ENCODE results near the gene CCDC138. TPM values are rescaled to one million over a fixed set of nuclear protein-coding genes. Genes with fewer than 3 reads are reported as not detected.
"Not testable (repeated sequence)": the region's sequence is repeated elsewhere in the genome, so short reads cannot be mapped to it uniquely, and the experiment has no call there.

CCDC138 gene, protein sequence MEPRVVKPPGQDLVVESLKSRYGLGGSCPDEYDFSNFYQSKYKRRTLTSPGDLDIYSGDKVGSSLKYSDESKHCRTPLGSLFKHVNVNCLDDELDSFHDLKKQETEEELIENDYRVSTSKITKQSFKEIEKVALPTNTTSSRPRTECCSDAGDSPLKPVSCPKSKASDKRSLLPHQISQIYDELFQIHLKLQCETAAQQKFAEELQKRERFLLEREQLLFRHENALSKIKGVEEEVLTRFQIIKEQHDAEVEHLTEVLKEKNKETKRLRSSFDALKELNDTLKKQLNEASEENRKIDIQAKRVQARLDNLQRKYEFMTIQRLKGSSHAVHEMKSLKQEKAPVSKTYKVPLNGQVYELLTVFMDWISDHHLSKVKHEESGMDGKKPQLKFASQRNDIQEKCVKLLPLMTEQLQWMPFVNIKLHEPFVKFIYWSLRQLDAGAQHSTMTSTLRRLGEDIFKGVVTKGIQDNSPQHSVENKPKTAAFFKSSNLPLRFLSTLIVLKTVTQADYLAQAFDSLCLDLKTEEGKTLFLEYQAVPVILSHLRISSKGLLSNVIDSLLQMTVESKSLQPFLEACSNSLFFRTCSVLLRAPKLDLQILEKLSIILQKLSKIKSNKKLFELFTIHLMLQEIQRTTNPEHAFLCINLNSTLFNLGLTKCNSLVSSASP
- 25.5 and 25.8 TPM in 2 replicates for total RNA-seq (2021)
- percentile 91 among the genes with signal in this experiment for Bru-seq, nascent RNA
- BruChase-seq, experiment 1, labeled RNA remaining after a 2-hour chase, result percentile 90 among the genes with signal in this experiment
- BruChase-seq, experiment 2, labeled RNA remaining after a 6-hour chase, result percentile 88 among the genes with signal in this experiment
- long read RNA-seq, transcript CCDC138-201 (15 exons, 2,383 nt), result major isoform, 9 of 44 reads
- long read RNA-seq, partial matches to known transcripts, result 5 of 44 reads
- long read RNA-seq, other reads (novel, unspliced or antisense), result 25 of 44 reads

DNA sequence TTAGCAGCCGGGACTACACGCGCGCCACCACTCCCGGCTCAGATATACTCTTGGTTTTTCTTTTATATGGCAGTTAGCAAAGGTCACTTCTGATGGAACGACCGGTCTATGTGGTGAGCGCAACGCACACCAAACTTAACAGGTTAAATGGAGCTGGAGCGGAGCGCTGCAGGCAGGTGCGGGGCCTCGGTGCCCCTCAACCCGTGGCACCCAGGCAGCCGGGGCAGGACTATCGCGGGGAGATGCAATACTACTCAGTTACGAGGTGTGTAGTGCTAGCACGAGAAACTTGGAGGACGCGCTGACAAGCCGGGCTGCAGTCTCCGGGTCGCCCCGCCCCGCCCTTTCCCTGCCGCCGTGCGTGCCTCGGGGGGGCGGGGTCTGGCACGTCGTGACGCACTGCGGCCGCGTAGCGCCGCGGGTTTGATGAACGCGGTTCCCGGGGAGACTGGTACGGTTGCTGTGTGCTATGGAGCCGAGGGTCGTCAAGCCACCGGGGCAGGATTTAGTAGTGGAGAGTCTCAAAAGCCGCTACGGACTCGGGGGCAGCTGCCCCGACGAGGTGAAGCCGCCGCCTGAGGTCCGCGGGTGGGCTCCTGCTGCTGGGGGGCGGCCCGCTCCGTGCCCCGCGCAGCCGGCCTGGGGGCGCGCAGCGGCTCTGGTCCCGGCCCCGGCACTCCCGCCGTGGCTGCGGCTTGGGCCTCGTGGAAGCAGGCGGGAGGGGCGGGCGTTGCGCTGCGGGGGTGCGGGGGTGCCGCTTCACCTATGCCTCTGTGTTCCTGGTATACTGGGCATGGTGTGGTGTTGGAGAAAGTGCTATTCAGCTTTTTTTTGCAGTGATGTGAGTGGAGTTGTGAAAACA lies at the start of gene CCDC138:
Gene CCDC138 (plus strand): TSS at position 418 of the 862 bp plus-strand sequence. CDS start 52 bp downstream, at position 470.
- no peaks in the 10 kb centered on the region for H3K27me3 ChIP-seq (replicated peaks; ENCODE audit: insufficient read depth, low read depth, low read length, poor library complexity)
- H3K36me3 ChIP-seq (ENCODE audit: insufficient read depth, low read length, poor library complexity, severe bottlenecking), result peaks cover 49% of the 10 kb centered on the region
- H3K27ac ChIP-seq (ENCODE audit: low read depth, low read length, poor library complexity, severe bottlenecking), result peak within 1 kb of the TSS; percentile 92
- intact Hi-C loops (cut with micrococcal nuclease; ENCODE audit: unreplicated experiment), result no loop called here
- peak; percentile 97 for DNase-seq (ENCODE audit: low spot score)
- ChIA-PET POLR2A (ENCODE audit: low non-redundant PET) (no interaction called here), CTCF (no interaction called here)
- TF ChIP-seq, protein P1, sequence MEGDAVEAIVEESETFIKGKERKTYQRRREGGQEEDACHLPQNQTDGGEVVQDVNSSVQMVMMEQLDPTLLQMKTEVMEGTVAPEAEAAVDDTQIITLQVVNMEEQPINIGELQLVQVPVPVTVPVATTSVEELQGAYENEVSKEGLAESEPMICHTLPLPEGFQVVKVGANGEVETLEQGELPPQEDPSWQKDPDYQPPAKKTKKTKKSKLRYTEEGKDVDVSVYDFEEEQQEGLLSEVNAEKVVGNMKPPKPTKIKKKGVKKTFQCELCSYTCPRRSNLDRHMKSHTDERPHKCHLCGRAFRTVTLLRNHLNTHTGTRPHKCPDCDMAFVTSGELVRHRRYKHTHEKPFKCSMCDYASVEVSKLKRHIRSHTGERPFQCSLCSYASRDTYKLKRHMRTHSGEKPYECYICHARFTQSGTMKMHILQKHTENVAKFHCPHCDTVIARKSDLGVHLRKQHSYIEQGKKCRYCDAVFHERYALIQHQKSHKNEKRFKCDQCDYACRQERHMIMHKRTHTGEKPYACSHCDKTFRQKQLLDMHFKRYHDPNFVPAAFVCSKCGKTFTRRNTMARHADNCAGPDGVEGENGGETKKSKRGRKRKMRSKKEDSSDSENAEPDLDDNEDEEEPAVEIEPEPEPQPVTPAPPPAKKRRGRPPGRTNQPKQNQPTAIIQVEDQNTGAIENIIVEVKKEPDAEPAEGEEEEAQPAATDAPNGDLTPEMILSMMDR (conservative IDR thresholded peaks at IDR 0.05; ENCODE audit: low read depth, low read length), result no peak
- TF ChIP-seq EZH2 (IDR thresholded peaks at IDR 0.05; ENCODE audit: borderline replicate concordance, low read depth, low read length, poor library complexity, severe bottlenecking), result no peak
- no peaks in the 10 kb centered on the region for H3K9me3 ChIP-seq (ENCODE audit: low read depth, low read length, poor library complexity, severe bottlenecking)
- H3K4me3 ChIP-seq (ENCODE audit: low read depth, low read length, poor library complexity, severe bottlenecking), result peak within 1 kb of the TSS; percentile 83
- no peaks in the 10 kb centered on the region for H3K4me1 ChIP-seq (ENCODE audit: insufficient read depth, low read length, poor library complexity, severe bottlenecking)
- BruUV-seq (replicated peaks), result no TSS peak

DNA sequence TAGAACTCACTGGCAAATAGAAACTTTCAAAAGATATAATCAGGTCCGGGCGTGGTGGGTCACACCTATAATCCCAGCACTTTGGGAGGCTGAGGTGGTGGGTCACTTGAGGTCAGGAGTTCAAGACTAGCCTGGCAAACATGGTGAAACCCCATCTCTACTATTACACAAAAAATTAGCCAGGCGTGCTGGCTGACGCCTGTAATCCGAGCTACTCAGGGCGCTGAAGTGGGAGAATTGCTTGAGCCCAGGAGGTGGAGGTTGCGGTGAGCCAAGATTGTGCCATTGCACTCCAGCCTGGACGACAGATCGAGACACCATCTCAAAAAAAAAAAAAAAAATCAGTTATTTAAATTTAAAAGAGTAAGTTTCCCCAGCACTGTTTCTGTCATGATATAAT lies 28.6 kb upstream of the CCDC138 start:
- DNase-seq (ENCODE audit: low spot score); H3K4me3 ChIP-seq (ENCODE audit: low read depth, low read length, poor library complexity, severe bottlenecking); CTCF ChIA-PET; POLR2A ChIA-PET (ENCODE audit: low non-redundant PET); H3K27ac ChIP-seq (ENCODE audit: low read depth, low read length, poor library complexity, severe bottlenecking); H3K9me3 ChIP-seq (ENCODE audit: low read depth, low read length, poor library complexity, severe bottlenecking); BruUV-seq (replicated peaks); H3K27me3 ChIP-seq (replicated peaks; ENCODE audit: insufficient read depth, low read depth, low read length, poor library complexity); H3K4me1 ChIP-seq (ENCODE audit: insufficient read depth, low read length, poor library complexity, severe bottlenecking); intact Hi-C loops (cut with micrococcal nuclease; ENCODE audit: unreplicated experiment): not testable (repeated sequence)
- H3K36me3 ChIP-seq (ENCODE audit: insufficient read depth, low read length, poor library complexity, severe bottlenecking), result peaks cover 13% of the 10 kb centered on the region

DNA sequence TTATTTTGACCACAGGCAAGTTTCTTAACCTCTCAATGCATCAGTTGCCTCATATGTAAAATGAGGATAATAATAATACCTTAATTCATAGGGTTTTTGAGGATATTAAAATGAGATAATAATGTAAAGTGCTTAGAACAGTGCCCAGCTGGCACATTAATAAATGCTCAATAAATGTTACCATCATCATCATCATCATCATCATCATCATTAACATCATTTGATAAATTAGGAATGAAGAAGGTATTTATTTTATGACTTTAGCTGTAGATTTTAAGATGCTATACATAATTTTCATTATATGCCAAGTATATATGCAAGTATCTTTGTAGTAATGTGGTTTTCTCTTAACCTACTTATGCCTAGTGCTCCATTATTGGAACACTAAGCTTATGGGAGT lies 24.0 kb upstream of the CCDC138 start:
- H3K27me3 ChIP-seq (replicated peaks; ENCODE audit: insufficient read depth, low read depth, low read length, poor library complexity); DNase-seq (ENCODE audit: low spot score); CTCF ChIA-PET; BruUV-seq (replicated peaks); H3K4me1 ChIP-seq (ENCODE audit: insufficient read depth, low read length, poor library complexity, severe bottlenecking); H3K27ac ChIP-seq (ENCODE audit: low read depth, low read length, poor library complexity, severe bottlenecking); H3K4me3 ChIP-seq (ENCODE audit: low read depth, low read length, poor library complexity, severe bottlenecking); POLR2A ChIA-PET (ENCODE audit: low non-redundant PET); intact Hi-C loops (cut with micrococcal nuclease; ENCODE audit: unreplicated experiment); H3K9me3 ChIP-seq (ENCODE audit: low read depth, low read length, poor library complexity, severe bottlenecking): not testable (repeated sequence)
- H3K36me3 ChIP-seq (ENCODE audit: insufficient read depth, low read length, poor library complexity, severe bottlenecking), result peaks cover 34% of the 10 kb centered on the region

DNA sequence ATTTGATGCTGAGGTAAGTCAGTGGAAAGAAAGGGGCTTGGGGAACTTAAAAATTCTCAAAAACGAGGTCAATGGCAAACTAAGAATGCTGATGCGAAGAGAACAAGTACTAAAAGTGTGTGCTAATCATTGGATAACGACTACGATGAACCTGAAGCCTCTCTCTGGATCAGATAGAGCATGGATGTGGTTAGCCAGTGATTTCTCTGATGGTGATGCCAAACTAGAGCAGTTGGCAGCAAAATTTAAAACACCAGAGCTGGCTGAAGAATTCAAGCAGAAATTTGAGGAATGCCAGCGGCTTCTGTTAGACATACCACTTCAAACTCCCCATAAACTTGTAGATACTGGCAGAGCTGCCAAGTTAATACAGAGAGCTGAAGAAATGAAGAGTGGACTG lies 19.9 kb upstream of the CCDC138 start:
- BruUV-seq (replicated peaks); intact Hi-C loops (cut with micrococcal nuclease; ENCODE audit: unreplicated experiment); H3K4me3 ChIP-seq (ENCODE audit: low read depth, low read length, poor library complexity, severe bottlenecking); H3K9me3 ChIP-seq (ENCODE audit: low read depth, low read length, poor library complexity, severe bottlenecking); CTCF ChIA-PET; H3K27ac ChIP-seq (ENCODE audit: low read depth, low read length, poor library complexity, severe bottlenecking); DNase-seq (ENCODE audit: low spot score); H3K27me3 ChIP-seq (replicated peaks; ENCODE audit: insufficient read depth, low read depth, low read length, poor library complexity); H3K4me1 ChIP-seq (ENCODE audit: insufficient read depth, low read length, poor library complexity, severe bottlenecking); POLR2A ChIA-PET (ENCODE audit: low non-redundant PET): not testable (repeated sequence)
- peaks cover 46% of the 10 kb centered on the region for H3K36me3 ChIP-seq (ENCODE audit: insufficient read depth, low read length, poor library complexity, severe bottlenecking)

DNA sequence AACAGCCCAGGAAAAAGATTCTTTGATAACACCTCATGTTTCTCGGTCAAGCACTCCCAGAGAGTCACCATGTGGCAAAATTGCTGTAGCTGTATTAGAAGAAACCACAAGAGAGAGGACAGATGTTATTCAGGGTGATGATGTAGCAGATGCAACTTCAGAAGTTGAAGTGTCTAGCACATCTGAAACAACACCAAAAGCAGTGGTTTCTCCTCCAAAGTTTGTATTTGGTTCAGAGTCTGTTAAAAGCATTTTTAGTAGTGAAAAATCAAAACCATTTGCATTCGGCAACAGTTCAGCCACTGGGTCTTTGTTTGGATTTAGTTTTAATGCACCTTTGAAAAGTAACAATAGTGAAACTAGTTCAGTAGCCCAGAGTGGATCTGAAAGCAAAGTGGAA lies 18.7 kb upstream of the CCDC138 start:
- H3K27me3 ChIP-seq (replicated peaks; ENCODE audit: insufficient read depth, low read depth, low read length, poor library complexity); intact Hi-C loops (cut with micrococcal nuclease; ENCODE audit: unreplicated experiment); DNase-seq (ENCODE audit: low spot score); H3K9me3 ChIP-seq (ENCODE audit: low read depth, low read length, poor library complexity, severe bottlenecking); H3K27ac ChIP-seq (ENCODE audit: low read depth, low read length, poor library complexity, severe bottlenecking); H3K4me1 ChIP-seq (ENCODE audit: insufficient read depth, low read length, poor library complexity, severe bottlenecking); H3K4me3 ChIP-seq (ENCODE audit: low read depth, low read length, poor library complexity, severe bottlenecking); BruUV-seq (replicated peaks); POLR2A ChIA-PET (ENCODE audit: low non-redundant PET); CTCF ChIA-PET: not testable (repeated sequence)
- H3K36me3 ChIP-seq (ENCODE audit: insufficient read depth, low read length, poor library complexity, severe bottlenecking), result peaks cover 55% of the 10 kb centered on the region
